T-helper 17 cell (primary cell): Measurements from ENCODE around the gene SPACA9. TPM values are rescaled to one million over a fixed set of nuclear protein-coding genes. Genes with fewer than 3 reads are reported as not detected.

Source experiments
- ATAC-seq: fragments of 150-1000 bp; cut with Tn5 transposase; 2 replicates; pipeline ENCODE4 v1.10.0; 2021; ENCODE audit warnings: mild to moderate bottlenecking, moderate library complexity
- DNase-seq, 3 donors: peaks; one replicate each; pipeline versions ENCODE4 v3.0.0 to v3.0.0-alpha.2; 2020 to 2021
- H3K9me3 ChIP-seq: one replicate; pipeline ENCODE4 v1.7.0; 2013; ENCODE audit warnings: low read length, mild to moderate bottlenecking; ENCODE audit not compliant: control insufficient read depth, poor library complexity, severe bottlenecking
- H3K27ac Mint-ChIP-seq: one replicate; pipeline ENCODE4 v1.8.0; 2022; ENCODE audit warnings: mild to moderate bottlenecking, moderate library complexity, mixed read lengths
- H3K27me3 Mint-ChIP-seq: one replicate; pipeline ENCODE4 v1.8.0; 2022; ENCODE audit warnings: mixed read lengths
- H3K36me3 Mint-ChIP-seq: one replicate; pipeline ENCODE4 v1.8.0; 2022; ENCODE audit warnings: low read depth, mixed read lengths
- H3K4me1 Mint-ChIP-seq: one replicate; pipeline ENCODE4 v1.8.0; 2022; ENCODE audit warnings: mild to moderate bottlenecking, mixed read lengths
- H3K4me3 Mint-ChIP-seq: one replicate; pipeline ENCODE4 v1.8.0; 2022; ENCODE audit warnings: mild to moderate bottlenecking, moderate library complexity, mixed read lengths
- total RNA-seq, 4 donors: library from RNA in 2 of 4; stranded (reverse) in 2 of 4; gene quantifications; one replicate each; pipeline ENCODE4 v1.2.3 and lab custom pipeline; 2022 to 2026

The SPACA9 gene
- total RNA-seq, 2 donors from 2014 or later: 0.52 to 0.86 TPM

GRCh38 chr9:132875159-132875558 lies 3.5 kb upstream of the SPACA9 start:
- Mint-ChIP-seq H3K4me3 (no peak overlapping the region), H3K36me3 (peaks cover 2% of the 10 kb centered on the region)

GRCh38 chr9:132876849-132877248 lies 1.8 kb upstream of the SPACA9 start:
- H3K27ac Mint-ChIP-seq: no peak overlapping the region
- H3K4me3 Mint-ChIP-seq: peak overlapping the region; percentile 86
- peaks cover 4% of the 10 kb centered on the region for H3K27me3 Mint-ChIP-seq
- peaks cover 2% of the 10 kb centered on the region for H3K36me3 Mint-ChIP-seq
- DNase-seq (no peak), ATAC-seq (no peak)
- peaks cover 13% of the 10 kb centered on the region for H3K4me1 Mint-ChIP-seq
- no peaks in the 10 kb centered on the region for H3K9me3 ChIP-seq

More at GRCh38 chr9:132875159-132875558, 3.5 kb upstream of the SPACA9 start:
- Mint-ChIP-seq H3K4me1 (peaks cover 13% of the 10 kb centered on the region), H3K27me3 (peaks cover 15% of the 10 kb centered on the region), H3K27ac (no peak overlapping the region)
- no peaks in the 10 kb centered on the region for H3K9me3 ChIP-seq
- DNase-seq: no peak
- no peak for ATAC-seq

- Mint-ChIP-seq H3K4me1 (peaks cover 13% of the 10 kb centered on the region), H3K4me3 (peak overlapping the region; percentile 86), H3K27ac (no peak overlapping the region), H3K27me3 (peaks cover 4% of the 10 kb centered on the region), H3K36me3 (peaks cover 2% of the 10 kb centered on the region)
- ATAC-seq (no peak), DNase-seq (no peak)
- H3K9me3 ChIP-seq: no peaks in the 10 kb centered on the region
Measured at GRCh38 chr9:132877458-132877823, 1.3 kb upstream of the SPACA9 start.

GRCh38 chr9:132877824-132878694 lies 639 bp upstream of the SPACA9 start, which contains the start of gene AK8:
TSS of gene AK8 (minus strand) at chr9:132878284. CDS start at chr9:132878255, 29 bp downstream.
- peaks cover 2% of the 10 kb centered on the region for H3K36me3 Mint-ChIP-seq

GRCh38 chr9:132879457-132880323 lies 992 bp downstream of the SPACA9 start:
- Mint-ChIP-seq H3K4me1 (peaks cover 7% of the 10 kb centered on the region), H3K27ac (peak overlapping the region; percentile 77), H3K36me3 (no peaks in the 10 kb centered on the region), H3K27me3 (no peaks in the 10 kb centered on the region), H3K4me3 (peak overlapping the region; percentile 86)
- DNase-seq (no peak), ATAC-seq (no peak)
- no peaks in the 10 kb centered on the region for H3K9me3 ChIP-seq

More at GRCh38 chr9:132877824-132878694, 639 bp upstream of the SPACA9 start, which contains the start of gene AK8:
- peaks cover 4% of the 10 kb centered on the region for H3K27me3 Mint-ChIP-seq
- H3K4me3 Mint-ChIP-seq: peak within 1 kb of the TSS; percentile 86
- DNase-seq: peak; percentile 69 to 74 (median 73)
- peak; percentile 90 for ATAC-seq
- peak within 1 kb of the TSS; percentile 77 for H3K27ac Mint-ChIP-seq
- H3K9me3 ChIP-seq: no peaks in the 10 kb centered on the region
- peaks cover 13% of the 10 kb centered on the region for H3K4me1 Mint-ChIP-seq

GRCh38 chr9:132880324-132880661 lies 1.6 kb downstream of the SPACA9 start:
- Mint-ChIP-seq H3K4me1 (peaks cover 6% of the 10 kb centered on the region), H3K27ac (peak overlapping the region; percentile 70)
- no peak for ATAC-seq

GRCh38 chr9:132881826-132882225 lies 3.1 kb downstream of the SPACA9 start:
- H3K9me3 ChIP-seq: no peaks in the 10 kb centered on the region
- H3K27me3 Mint-ChIP-seq: no peaks in the 10 kb centered on the region
- peaks cover 6% of the 10 kb centered on the region for H3K4me1 Mint-ChIP-seq
- H3K4me3 Mint-ChIP-seq: no peak overlapping the region
- H3K36me3 Mint-ChIP-seq: no peaks in the 10 kb centered on the region
- H3K27ac Mint-ChIP-seq: no peak overlapping the region
- no peak for ATAC-seq
- no peak for DNase-seq

More at GRCh38 chr9:132880324-132880661, 1.6 kb downstream of the SPACA9 start:
- no peaks in the 10 kb centered on the region for H3K9me3 ChIP-seq
- no peak for DNase-seq
- H3K27me3 Mint-ChIP-seq: no peaks in the 10 kb centered on the region
- H3K36me3 Mint-ChIP-seq: no peaks in the 10 kb centered on the region
- peak overlapping the region; percentile 28 for H3K4me3 Mint-ChIP-seq

- H3K4me3 Mint-ChIP-seq: no peak overlapping the region
- ATAC-seq (no peak), DNase-seq (no peak)
- no peak overlapping the region for H3K27ac Mint-ChIP-seq
- no peaks in the 10 kb centered on the region for H3K36me3 Mint-ChIP-seq
- no peaks in the 10 kb centered on the region for H3K9me3 ChIP-seq
- no peaks in the 10 kb centered on the region for H3K27me3 Mint-ChIP-seq
- H3K4me1 Mint-ChIP-seq: peaks cover 3% of the 10 kb centered on the region
Measured at GRCh38 chr9:132882616-132883015, 3.9 kb downstream of the SPACA9 start.

GRCh38 chr9:132883349-132884294 lies 4.9 kb downstream of the SPACA9 start:
- ATAC-seq (no peak), DNase-seq (no peak)
- Mint-ChIP-seq H3K27me3 (no peaks in the 10 kb centered on the region), H3K4me3 (no peak overlapping the region), H3K36me3 (no peaks in the 10 kb centered on the region), H3K4me1 (peaks cover 3% of the 10 kb centered on the region), H3K27ac (no peak overlapping the region)
- no peaks in the 10 kb centered on the region for H3K9me3 ChIP-seq

GRCh38 chr9:132885720-132886333 lies 7.1 kb downstream of the SPACA9 start:
- H3K27me3 Mint-ChIP-seq: no peaks in the 10 kb centered on the region
- no peaks in the 10 kb centered on the region for H3K9me3 ChIP-seq
- DNase-seq: no peak
- no peak for ATAC-seq
- peaks cover 3% of the 10 kb centered on the region for H3K4me1 Mint-ChIP-seq
- H3K4me3 Mint-ChIP-seq: no peak overlapping the region
- H3K27ac Mint-ChIP-seq: no peak overlapping the region
- no peaks in the 10 kb centered on the region for H3K36me3 Mint-ChIP-seq

GRCh38 chr9:132886334-132886725 lies 7.6 kb downstream of the SPACA9 start:
- Mint-ChIP-seq H3K4me1 (peaks cover 3% of the 10 kb centered on the region), H3K4me3 (no peak overlapping the region), H3K36me3 (no peaks in the 10 kb centered on the region), H3K27me3 (no peaks in the 10 kb centered on the region), H3K27ac (no peak overlapping the region)
- no peaks in the 10 kb centered on the region for H3K9me3 ChIP-seq
- no peak for DNase-seq
- ATAC-seq: no peak
